NCI-H1048 (cell line): ENCODE results near the gene NFXL1.
A peak's percentile ranks its signal among the peaks of the same experiment; 100 is the strongest.

Source experiments
- DNase-seq: peaks from one replicate; lab custom pipeline; 2025; lab: John Stamatoyannopoulos, UW

Gene NFXL1

GRCh38 chr4:47882228-47882627, 32.2 kb downstream of the NFXL1 start:
- DNase-seq, result no peak

GRCh38 chr4:47879458-47879857, 34.9 kb downstream of the NFXL1 start:
- no peak for DNase-seq

- DNase-seq, result no peak
These were observed 37.4 kb downstream of the NFXL1 start for GRCh38 chr4:47876784-47877546.

GRCh38 chr4:47876310-47876709, 38.1 kb downstream of the NFXL1 start:
- DNase-seq, result no peak

GRCh38 chr4:47873877-47874541, 40.4 kb downstream of the NFXL1 start:
- no peak for DNase-seq

GRCh38 chr4:47863486-47863885, 50.9 kb downstream of the NFXL1 start:
- no peak for DNase-seq

- no peak for DNase-seq
These were observed 52.1 kb downstream of the NFXL1 start for GRCh38 chr4:47862297-47862696.

GRCh38 chr4:47860305-47860704, 54.1 kb downstream of the NFXL1 start:
- DNase-seq, result no peak

- no peak for DNase-seq
These were observed 56.4 kb downstream of the NFXL1 start for GRCh38 chr4:47858006-47858405.

- DNase-seq, result no peak
These were observed 57.7 kb downstream of the NFXL1 start for GRCh38 chr4:47856713-47857112.

GRCh38 chr4:47855350-47855749, 59.0 kb downstream of the NFXL1 start:
- DNase-seq, result no peak

GRCh38 chr4:47852136-47852535, 62.2 kb downstream of the NFXL1 start:
- DNase-seq, result no peak

GRCh38 chr4:47849466-47849865, 64.9 kb downstream of the NFXL1 start:
- no peak for DNase-seq

- DNase-seq, result no peak
These were observed 66.3 kb downstream of the NFXL1 start for GRCh38 chr4:47848041-47848440.

- no peak for DNase-seq
These were observed 71.4 kb downstream of the NFXL1 start for GRCh38 chr4:47842985-47843384.

GRCh38 chr4:47840291-47840690, 74.1 kb downstream of the NFXL1 start:
- DNase-seq, result no peak

GRCh38 chr4:47839259-47839658, 75.1 kb downstream of the NFXL1 start:
- DNase-seq, result no peak

- no peak for DNase-seq
These were observed 75.9 kb downstream of the NFXL1 start for GRCh38 chr4:47838445-47838844.

- no peak for DNase-seq
These were observed 76.5 kb downstream of the NFXL1 start, which contains the start of gene CORIN for GRCh38 chr4:47837908-47838294. Gene CORIN (minus strand): TSS chr4:47838067. CDS start chr4:47837949, 118 bp downstream.

GRCh38 chr4:47837094-47837907, 77.1 kb downstream of the NFXL1 start:
- DNase-seq, result no peak

- peak; percentile 56 for DNase-seq
These were observed 77.7 kb downstream of the NFXL1 start for GRCh38 chr4:47836641-47837093.

GRCh38 chr4:47835494-47835893, 78.9 kb downstream of the NFXL1 start:
- no peak for DNase-seq
